ENCODE measurements around the gene FIG4. TPM values are rescaled to one million over a fixed set of nuclear protein-coding genes. Genes with fewer than 3 reads are reported as not detected.
A peak's percentile ranks its signal among the peaks of the same experiment; 100 is the strongest.

Gene FIG4
- total RNA-seq, 1 experiment from 2014 or later, result 10.9 TPM

- H3K27me3 ChIP-seq (replicated peaks; ENCODE audit: insufficient read depth, low read depth, low read length, poor library complexity), result no peaks in the 10 kb centered on the region
- H3K4me1 ChIP-seq (ENCODE audit: insufficient read depth, low read length, poor library complexity, severe bottlenecking), result no peaks in the 10 kb centered on the region
- POLR2A ChIA-PET (ENCODE audit: low non-redundant PET), result no interaction called here
- no peak overlapping the region for H3K27ac ChIP-seq (ENCODE audit: low read depth, low read length, poor library complexity, severe bottlenecking)
- no TSS peak for BruUV-seq (replicated peaks)
- CTCF ChIA-PET, result no interaction called here
- intact Hi-C loops (cut with micrococcal nuclease; ENCODE audit: unreplicated experiment), result no loop called here
- no peaks in the 10 kb centered on the region for H3K9me3 ChIP-seq (ENCODE audit: low read depth, low read length, poor library complexity, severe bottlenecking)
- no peaks in the 10 kb centered on the region for H3K36me3 ChIP-seq (ENCODE audit: insufficient read depth, low read length, poor library complexity, severe bottlenecking)
- no peak for DNase-seq (ENCODE audit: low spot score)
- TF ChIP-seq CTCF (conservative IDR thresholded peaks at IDR 0.05; ENCODE audit: low read depth, low read length) (peak; percentile 39; the same call in 1 of the 2 replicates), EZH2 (IDR thresholded peaks at IDR 0.05; ENCODE audit: borderline replicate concordance, low read depth, low read length, poor library complexity, severe bottlenecking) (no peak)
- no peak overlapping the region for H3K4me3 ChIP-seq (ENCODE audit: low read depth, low read length, poor library complexity, severe bottlenecking)
Measured at GRCh38 chr6:109783250-109783986, 92.3 kb downstream of the FIG4 start.

GRCh38 chr6:109787312-109787711 lies 96.2 kb downstream of the FIG4 start:
- no peaks in the 10 kb centered on the region for H3K36me3 ChIP-seq (ENCODE audit: insufficient read depth, low read length, poor library complexity, severe bottlenecking)
- intact Hi-C loops (cut with micrococcal nuclease; ENCODE audit: unreplicated experiment), result no loop called here
- H3K4me1 ChIP-seq (ENCODE audit: insufficient read depth, low read length, poor library complexity, severe bottlenecking), result no peaks in the 10 kb centered on the region
- no peaks in the 10 kb centered on the region for H3K9me3 ChIP-seq (ENCODE audit: low read depth, low read length, poor library complexity, severe bottlenecking)
- DNase-seq (ENCODE audit: low spot score), result no peak
- no peaks in the 10 kb centered on the region for H3K27me3 ChIP-seq (replicated peaks; ENCODE audit: insufficient read depth, low read depth, low read length, poor library complexity)
- ChIA-PET CTCF (no interaction called here), POLR2A (ENCODE audit: low non-redundant PET) (no interaction called here)
- H3K27ac ChIP-seq (ENCODE audit: low read depth, low read length, poor library complexity, severe bottlenecking), result no peak overlapping the region
- H3K4me3 ChIP-seq (ENCODE audit: low read depth, low read length, poor library complexity, severe bottlenecking), result no peak overlapping the region
- BruUV-seq (replicated peaks), result no TSS peak
- no peak for TF ChIP-seq CTCF (conservative IDR thresholded peaks at IDR 0.05; ENCODE audit: low read depth, low read length)
- no peak for TF ChIP-seq EZH2 (IDR thresholded peaks at IDR 0.05; ENCODE audit: borderline replicate concordance, low read depth, low read length, poor library complexity, severe bottlenecking)

DNA sequence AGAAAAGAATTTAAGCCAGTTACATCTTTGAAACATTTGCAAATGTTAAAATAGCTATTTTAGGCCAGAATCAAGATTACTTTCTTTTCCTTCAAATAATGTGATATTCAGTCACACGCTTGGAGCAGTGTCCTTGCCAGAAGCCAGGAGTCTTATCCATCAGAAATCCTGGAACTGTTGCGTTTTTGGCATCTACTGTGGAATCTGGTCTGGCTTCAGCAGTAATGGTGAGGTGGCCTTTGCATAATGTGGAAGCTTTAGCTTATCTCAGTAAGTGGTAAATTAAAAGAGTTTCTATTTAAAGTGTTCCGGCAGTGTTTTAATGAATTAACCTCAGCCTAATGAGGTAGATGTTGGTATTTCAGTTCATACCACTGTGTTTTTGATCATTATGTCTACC lies 97.6 kb downstream of the FIG4 start:
- Histone ChIP-seq H3K9me3 (ENCODE audit: low read depth, low read length, poor library complexity, severe bottlenecking) (no peaks in the 10 kb centered on the region), H3K27ac (ENCODE audit: low read depth, low read length, poor library complexity, severe bottlenecking) (no peak overlapping the region), H3K36me3 (ENCODE audit: insufficient read depth, low read length, poor library complexity, severe bottlenecking) (no peaks in the 10 kb centered on the region), H3K27me3 (replicated peaks; ENCODE audit: insufficient read depth, low read depth, low read length, poor library complexity) (no peaks in the 10 kb centered on the region), H3K4me1 (ENCODE audit: insufficient read depth, low read length, poor library complexity, severe bottlenecking) (no peaks in the 10 kb centered on the region), H3K4me3 (ENCODE audit: low read depth, low read length, poor library complexity, severe bottlenecking) (no peak overlapping the region)
- ChIA-PET POLR2A (ENCODE audit: low non-redundant PET) (no interaction called here), CTCF (no interaction called here)
- intact Hi-C loops (cut with micrococcal nuclease; ENCODE audit: unreplicated experiment), result no loop called here
- no TSS peak for BruUV-seq (replicated peaks)
- DNase-seq (ENCODE audit: low spot score), result no peak
- no peak for TF ChIP-seq CTCF (conservative IDR thresholded peaks at IDR 0.05; ENCODE audit: low read depth, low read length)
- no peak for TF ChIP-seq EZH2 (IDR thresholded peaks at IDR 0.05; ENCODE audit: borderline replicate concordance, low read depth, low read length, poor library complexity, severe bottlenecking)

All from A673 (cell line).